Epithelial cell of esophagus (primary cell): Measurements from ENCODE around the gene LOXL3.

Source experiments
- DNase-seq: peaks from one replicate; pipeline ENCODE4 v3.0.0; 2010; ENCODE audit warnings: low read depth
- H3K4me3 ChIP-seq: 2 replicates; pipeline ENCODE4 v1.5.1; 2011; ENCODE audit warnings: mild to moderate bottlenecking, low read length, control low read depth
- CTCF ChIP-seq: IDR thresholded peaks from 2 replicates; pipeline ENCODE4 v1.5.1; 2011; ENCODE audit warnings: low read depth, mild to moderate bottlenecking, low read length, control low read depth, inconsistent platforms; ENCODE audit not compliant: insufficient read depth; ENCODE audit errors: missing control alignments

Gene LOXL3

DNA sequence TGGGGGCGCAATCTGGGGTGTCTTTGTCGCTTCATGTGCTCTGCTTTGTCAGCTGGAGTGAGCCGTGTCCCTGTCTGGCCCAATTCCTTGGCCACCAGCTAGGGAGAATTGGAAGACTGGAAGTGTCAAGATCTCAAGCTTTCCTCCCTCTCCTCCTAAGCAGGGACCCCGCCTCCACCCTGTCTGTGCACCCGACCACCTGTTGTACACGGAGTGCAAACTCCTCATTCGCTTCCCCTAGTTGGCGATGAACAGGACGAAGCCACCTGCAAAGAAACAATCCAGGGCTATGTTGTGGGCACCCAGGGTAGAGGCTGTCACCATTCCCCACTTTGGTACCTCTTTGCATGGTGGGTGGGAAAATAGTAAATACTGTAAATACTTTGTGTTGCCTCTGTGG lies 26.0 kb downstream of the LOXL3 start:
- DNase-seq: no peak
- no peak for TF ChIP-seq CTCF
- no peak overlapping the region for H3K4me3 ChIP-seq

DNA sequence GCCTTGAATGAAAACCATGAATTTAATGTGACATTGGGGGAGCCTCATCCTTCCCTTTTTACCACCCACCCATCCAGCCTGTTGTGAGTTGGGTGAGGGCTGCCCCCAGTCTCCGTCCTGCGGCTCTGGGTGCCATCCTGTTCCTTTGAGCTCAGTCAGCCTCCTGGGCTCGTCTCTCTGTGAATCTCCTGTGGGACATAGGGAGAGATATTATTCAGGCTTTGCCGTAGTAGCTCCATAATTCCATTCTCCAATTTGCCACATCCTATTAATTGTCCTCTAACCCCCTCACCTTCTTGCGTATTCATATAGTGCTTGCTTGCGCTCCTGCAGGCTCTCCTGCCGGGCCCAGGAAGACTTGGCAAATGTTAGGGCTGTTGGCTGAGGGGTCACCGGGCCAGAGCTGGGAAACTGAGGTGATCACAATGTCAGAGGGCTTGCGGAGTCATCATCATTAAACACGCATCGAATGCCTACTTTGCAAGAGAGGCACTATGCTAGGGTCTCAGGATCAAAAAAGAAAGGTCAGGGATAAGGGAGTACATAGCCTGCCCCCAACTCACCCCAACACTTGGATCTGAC lies 27.0 kb downstream of the LOXL3 start:
- DNase-seq: no peak
- no peak overlapping the region for H3K4me3 ChIP-seq
- no peak for TF ChIP-seq CTCF

GRCh38 chr2:74525717-74526648 lies 27.8 kb downstream of the LOXL3 start, which contains the start of gene DQX1:
DQX1 (minus strand) TSS chr2:74526231; CDS start chr2:74525729, 502 bp downstream.
- TF ChIP-seq CTCF: no peak
- peak; percentile 99 for DNase-seq
- H3K4me3 ChIP-seq: peak within 1 kb of the TSS; percentile 47

DNA sequence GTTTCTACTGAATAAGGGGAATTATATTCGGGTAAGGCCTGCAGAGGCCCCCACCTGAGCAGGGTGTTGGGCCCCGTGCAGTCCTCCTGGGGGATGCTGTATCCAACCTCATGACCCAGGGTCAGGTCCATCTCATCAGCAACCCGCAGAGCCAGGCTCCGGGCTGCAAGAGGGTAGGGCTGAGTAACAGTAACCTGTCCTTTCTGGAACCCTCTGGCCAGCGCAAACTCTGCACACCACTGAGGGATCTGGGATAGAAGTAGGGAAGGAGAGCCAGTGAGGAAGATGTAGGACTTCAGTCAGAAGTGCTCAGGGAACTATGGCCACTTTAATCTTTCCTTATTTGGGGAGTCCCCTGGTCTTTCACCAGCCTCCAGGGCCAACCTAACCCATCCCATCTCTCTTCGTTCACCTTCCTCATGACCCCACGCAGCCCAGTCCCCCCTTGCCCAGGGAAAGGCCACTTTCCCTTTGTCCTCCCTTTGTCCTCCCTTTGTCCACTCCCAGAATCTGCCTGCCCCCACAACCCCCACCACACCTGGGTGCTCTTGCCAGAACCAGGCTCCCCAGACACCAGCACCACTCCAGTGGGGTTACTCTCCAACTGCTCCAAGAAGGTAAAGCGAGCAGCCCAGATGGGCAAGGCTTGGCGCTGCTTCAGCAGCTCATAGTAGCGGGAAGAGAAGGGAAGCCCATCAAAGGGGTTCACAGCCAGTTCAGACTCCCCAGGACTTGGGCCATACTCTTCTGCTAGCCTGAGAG lies 28.6 kb downstream of the LOXL3 start:
- DNase-seq: no peak
- peak overlapping the region; percentile 47 for H3K4me3 ChIP-seq
- TF ChIP-seq CTCF: no peak

DNA sequence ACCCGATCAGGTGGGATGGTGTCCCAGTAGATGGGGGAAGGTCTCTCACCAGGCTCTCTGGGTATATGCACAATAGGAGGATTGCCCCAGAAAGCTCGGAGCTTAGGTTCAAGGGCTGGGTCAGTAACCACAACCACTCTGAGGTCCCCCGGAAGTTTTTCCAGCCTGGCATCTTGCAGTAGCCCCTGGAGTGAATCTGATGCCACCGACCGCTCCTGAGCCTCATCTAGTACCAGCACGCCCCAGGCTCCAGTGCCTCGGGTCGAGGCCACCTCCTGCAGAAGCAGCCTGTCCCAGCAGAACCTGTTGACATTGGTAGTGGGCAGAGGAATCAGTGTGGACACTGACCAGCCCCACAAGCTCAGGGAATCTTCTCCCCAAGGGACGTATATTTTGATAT lies 29.7 kb downstream of the LOXL3 start:
- DNase-seq: no peak
- no peak overlapping the region for H3K4me3 ChIP-seq
- no peak for TF ChIP-seq CTCF

DNA sequence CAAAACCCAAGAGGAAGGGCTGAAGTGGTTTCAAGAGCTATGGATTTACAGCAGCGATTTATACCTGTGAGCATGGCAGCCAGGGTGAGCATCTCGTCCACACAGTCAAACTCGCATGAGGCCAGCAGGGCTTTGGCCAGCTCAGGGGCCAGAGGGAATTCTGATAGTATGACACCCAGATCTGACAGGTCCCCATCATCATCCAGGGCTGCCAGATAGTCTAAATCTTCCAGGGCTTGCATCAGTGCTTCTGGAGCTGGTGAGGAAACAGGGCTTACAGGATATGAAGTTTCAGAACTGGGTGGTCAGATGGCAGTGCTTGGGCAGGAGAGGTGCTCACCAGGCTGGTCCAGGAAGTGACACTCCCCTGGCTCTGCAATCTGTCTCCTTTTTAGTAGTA lies 31.2 kb downstream of the LOXL3 start:
- no peak overlapping the region for H3K4me3 ChIP-seq
- TF ChIP-seq CTCF: no peak
- no peak for DNase-seq
